Neuronal stem cell (in vitro differentiated cells): ENCODE measurements around the gene CDC42BPA.
"Not testable (repeated sequence)": the region's sequence is repeated elsewhere in the genome, so short reads cannot be mapped to it uniquely, and the experiment has no call there.

Experiments used
- DNase-seq: peaks from one replicate; pipeline ENCODE4 v3.0.0-alpha.2; 2013; ENCODE audit warnings: low spot score
- H2AFZ ChIP-seq: one replicate; pipeline ENCODE4 v1.6.1; 2013; ENCODE audit warnings: mild to moderate bottlenecking, low read length, inconsistent platforms
- H2AK5ac ChIP-seq: 2 replicates; pipeline ENCODE4 v1.6.1; 2013; ENCODE audit warnings: low read depth, mild to moderate bottlenecking, inconsistent platforms, low read length, moderate library complexity, mixed read lengths
- H2BK120ac ChIP-seq: 2 replicates; pipeline ENCODE4 v1.6.1; 2013; ENCODE audit warnings: low read depth, mild to moderate bottlenecking, inconsistent platforms, low read length, moderate library complexity, mixed read lengths
- H2BK12ac ChIP-seq: one replicate; pipeline ENCODE4 v1.6.1; 2013; ENCODE audit warnings: low read length, inconsistent platforms
- H2BK15ac ChIP-seq: 2 replicates; pipeline ENCODE4 v1.6.1; 2013; ENCODE audit warnings: mild to moderate bottlenecking, low read length, inconsistent platforms, mixed read lengths
- H2BK5ac ChIP-seq: one replicate; pipeline ENCODE4 v1.6.1; 2013; ENCODE audit warnings: inconsistent platforms, mild to moderate bottlenecking, low read length, moderate library complexity
- H3K14ac ChIP-seq: one replicate; pipeline ENCODE4 v1.6.1; 2013; ENCODE audit warnings: low read length, inconsistent platforms
- H3K18ac ChIP-seq: 2 replicates; pipeline ENCODE4 v1.6.1; 2013; ENCODE audit warnings: low read length, inconsistent platforms
- H3K23ac ChIP-seq: 2 replicates; pipeline ENCODE4 v1.6.1; 2013; ENCODE audit warnings: low read depth, mild to moderate bottlenecking, mixed read lengths, low read length, inconsistent platforms; ENCODE audit not compliant: poor library complexity
- H3K27ac ChIP-seq: replicated peaks from 3 replicates; pipeline ENCODE4 v1.5.1; 2013; ENCODE audit warnings: low read length, inconsistent platforms
- H3K27me3 ChIP-seq, 3 experiments: 2 replicates each; pipeline ENCODE4 v1.6.1; 2013; ENCODE audit warnings: low read length in 3 of 3, mild to moderate bottlenecking in 2 of 3, inconsistent platforms in 1 of 3, low read depth in 1 of 3, mixed read lengths in 1 of 3, moderate library complexity in 1 of 3; ENCODE audit not compliant: control insufficient read depth in 3 of 3, insufficient read depth in 3 of 3
- H3K36me3 ChIP-seq, 2 donors: replicated peaks in 1 of 2; 2 replicates each; pipeline ENCODE4 v1.6.1; 2013; ENCODE audit warnings: low read length in 2 of 2; ENCODE audit not compliant: control insufficient read depth in 2 of 2, insufficient read depth in 2 of 2
- H3K4ac ChIP-seq: 2 replicates; pipeline ENCODE4 v1.6.1; 2013; ENCODE audit warnings: inconsistent platforms, mild to moderate bottlenecking, low read length, moderate library complexity
- H3K4me1 ChIP-seq, 2 donors: 1 replicate in 1 of 2; 2 replicates in 1 of 2; pipeline ENCODE4 v1.6.1; 2013; ENCODE audit warnings: low read length in 2 of 2, low read depth in 1 of 2; ENCODE audit not compliant: control insufficient read depth in 2 of 2, insufficient read depth in 1 of 2
- H3K4me2 ChIP-seq: one replicate; pipeline ENCODE4 v1.6.1; 2013; ENCODE audit warnings: mild to moderate bottlenecking, low read length, inconsistent platforms; ENCODE audit not compliant: insufficient read depth, poor library complexity, severe bottlenecking
- H3K4me3 ChIP-seq, 2 donors: 2 replicates each; pipeline ENCODE4 v1.5.1; 2013; ENCODE audit warnings: low read length in 2 of 2, mild to moderate bottlenecking in 2 of 2, inconsistent platforms in 1 of 2, moderate library complexity in 1 of 2
- H3K79me1 ChIP-seq: one replicate; pipeline ENCODE4 v1.6.1; 2013; ENCODE audit warnings: low read depth, mild to moderate bottlenecking, inconsistent platforms, low read length, moderate library complexity
- H3K9ac ChIP-seq: one replicate; pipeline ENCODE4 v1.6.1; 2013; ENCODE audit warnings: mild to moderate bottlenecking, low read depth, low read length, inconsistent platforms; ENCODE audit not compliant: poor library complexity
- H3K9me3 ChIP-seq, 2 donors: replicated peaks in 1 of 2; 2 replicates each; pipeline versions ENCODE3 to v1.6.1; 2013; ENCODE audit warnings: low read length in 2 of 2, mild to moderate bottlenecking in 2 of 2, inconsistent platforms in 1 of 2, low read depth in 1 of 2, mixed read lengths in 1 of 2, moderate library complexity in 1 of 2; ENCODE audit not compliant: control insufficient read depth in 2 of 2, insufficient read depth in 1 of 2
- H4K8ac ChIP-seq: one replicate; pipeline ENCODE4 v1.6.1; 2013; ENCODE audit warnings: low read depth, mild to moderate bottlenecking, inconsistent platforms, low read length, moderate library complexity
- H4K91ac ChIP-seq: one replicate; pipeline ENCODE4 v1.6.1; 2013; ENCODE audit warnings: low read length, low read depth, mild to moderate bottlenecking, inconsistent platforms; ENCODE audit not compliant: poor library complexity
- WGBS, 2 donors: extraction: QIAGEN DNeasy Blood & Tissue Kit; methylation state at CpG; one replicate each; pipeline ENCODE4 v1.1.7; 2013; ENCODE audit warnings: missing lambda C conversion rate in 2 of 2, mixed read lengths in 1 of 2; ENCODE audit not compliant: insufficient read length in 2 of 2, insufficient replicate concordance in 1 of 2; ENCODE audit errors: extremely low coverage in 2 of 2; 5-methylcytosine and 5-hydroxymethylcytosine counted together

CDC42BPA gene

GRCh38 chr1:227234998-227235405 is 83.3 kb downstream of the CDC42BPA start:
- no peak overlapping the region for H3K27ac ChIP-seq
- H2BK5ac ChIP-seq, result no peak overlapping the region
- no peaks in the 10 kb centered on the region for H3K36me3 ChIP-seq
- H3K27me3 ChIP-seq, result no peaks in the 10 kb centered on the region
- no peaks in the 10 kb centered on the region for H3K4me1 ChIP-seq
- H3K14ac ChIP-seq, result no peak overlapping the region
- no peaks in the 10 kb centered on the region for H3K79me1 ChIP-seq
- H3K9ac ChIP-seq, result no peak overlapping the region
- H2BK12ac ChIP-seq, result no peak overlapping the region
- no CpG with 5 or more reads among the region's 1 CpG for WGBS, 2 donors
- no peak overlapping the region for H2AFZ ChIP-seq
- H2AK5ac ChIP-seq, result no peak overlapping the region
- no peak overlapping the region for H3K4me2 ChIP-seq
- H3K9me3 ChIP-seq, result peaks cover 0 to 3% of the 10 kb centered on the region in 2 donors
- no peak overlapping the region for H4K91ac ChIP-seq
- no peak overlapping the region for H3K4me3 ChIP-seq
- no peak overlapping the region for H4K8ac ChIP-seq
- no peak overlapping the region for H2BK120ac ChIP-seq
- no peak overlapping the region for H2BK15ac ChIP-seq
- no peak overlapping the region for H3K23ac ChIP-seq
- no peak overlapping the region for H3K4ac ChIP-seq
- no peak for DNase-seq
- no peak overlapping the region for H3K18ac ChIP-seq

- H3K27ac ChIP-seq, H3K4me1 ChIP-seq, H2BK5ac ChIP-seq, H3K23ac ChIP-seq, H3K9ac ChIP-seq, H2BK12ac ChIP-seq, H2BK120ac ChIP-seq, H3K27me3 ChIP-seq, H3K4me2 ChIP-seq, H3K9me3 ChIP-seq, H2AFZ ChIP-seq, H2AK5ac ChIP-seq, H3K14ac ChIP-seq, H3K4ac ChIP-seq, DNase-seq, H3K79me1 ChIP-seq, H3K18ac ChIP-seq, H3K36me3 ChIP-seq, H2BK15ac ChIP-seq, H4K8ac ChIP-seq, H3K4me3 ChIP-seq, H4K91ac ChIP-seq: not testable (repeated sequence)
- WGBS, 2 donors, result no CpG with 5 or more reads among the region's 7 CpGs
Measured at GRCh38 chr1:227231128-227231527, 87.2 kb downstream of the CDC42BPA start.

- no peaks in the 10 kb centered on the region for H3K27me3 ChIP-seq
- no peak overlapping the region for H4K91ac ChIP-seq
- no peak overlapping the region for H2AFZ ChIP-seq
- no peak overlapping the region for H2BK15ac ChIP-seq
- no peak for DNase-seq
- no peak overlapping the region for H3K18ac ChIP-seq
- H3K79me1 ChIP-seq, result no peaks in the 10 kb centered on the region
- no peaks in the 10 kb centered on the region for H3K36me3 ChIP-seq
- H3K9me3 ChIP-seq, result no peaks in the 10 kb centered on the region
- H2BK12ac ChIP-seq, result no peak overlapping the region
- no peak overlapping the region for H2BK5ac ChIP-seq
- no peak overlapping the region for H3K9ac ChIP-seq
- no peak overlapping the region for H3K4me3 ChIP-seq
- H2AK5ac ChIP-seq, result no peak overlapping the region
- no peak overlapping the region for H3K27ac ChIP-seq
- H2BK120ac ChIP-seq, result no peak overlapping the region
- no CpG with 5 or more reads among the region's 3 CpGs for WGBS, 2 donors
- H3K23ac ChIP-seq, result no peak overlapping the region
- no peak overlapping the region for H3K4me2 ChIP-seq
- H4K8ac ChIP-seq, result no peak overlapping the region
- no peak overlapping the region for H3K4ac ChIP-seq
- no peaks in the 10 kb centered on the region for H3K4me1 ChIP-seq
- no peak overlapping the region for H3K14ac ChIP-seq
Measured at GRCh38 chr1:227228201-227228600, 90.1 kb downstream of the CDC42BPA start.

DNA sequence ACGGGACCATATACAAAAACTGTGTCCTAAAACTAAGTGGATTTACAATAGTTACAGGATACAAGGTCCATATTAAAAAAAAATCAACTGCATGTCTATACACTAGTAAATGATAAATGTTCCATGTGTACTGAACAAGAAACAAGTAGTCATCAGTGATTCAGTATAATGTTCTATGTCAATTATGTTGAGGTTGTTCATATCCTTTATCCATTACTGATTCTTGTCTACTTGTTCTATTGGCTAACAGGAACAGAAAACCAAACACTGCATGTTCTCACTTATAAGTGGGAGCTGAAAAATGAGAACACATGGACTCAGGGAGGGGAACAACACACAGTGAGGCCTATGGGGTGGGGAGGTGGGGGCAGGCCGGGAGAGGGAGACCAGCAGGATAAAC is 90.5 kb downstream of the CDC42BPA start:
- H2BK12ac ChIP-seq, result no peak overlapping the region
- no peak overlapping the region for H3K18ac ChIP-seq
- no peaks in the 10 kb centered on the region for H3K36me3 ChIP-seq
- H2AFZ ChIP-seq, result no peak overlapping the region
- H2BK5ac ChIP-seq, result no peak overlapping the region
- no peak for DNase-seq
- H3K9ac ChIP-seq, result no peak overlapping the region
- WGBS, 2 donors, result no CpG with 5 or more reads among the region's 2 CpGs
- no peaks in the 10 kb centered on the region for H3K79me1 ChIP-seq
- no peak overlapping the region for H3K4ac ChIP-seq
- no peak overlapping the region for H3K27ac ChIP-seq
- H3K4me2 ChIP-seq, result no peak overlapping the region
- no peaks in the 10 kb centered on the region for H3K27me3 ChIP-seq
- no peak overlapping the region for H2BK15ac ChIP-seq
- no peak overlapping the region for H2AK5ac ChIP-seq
- H3K9me3 ChIP-seq, result no peaks in the 10 kb centered on the region
- H3K23ac ChIP-seq, result no peak overlapping the region
- no peaks in the 10 kb centered on the region for H3K4me1 ChIP-seq
- H3K4me3 ChIP-seq, result no peak overlapping the region
- H4K8ac ChIP-seq, result no peak overlapping the region
- H3K14ac ChIP-seq, result no peak overlapping the region
- H4K91ac ChIP-seq, result no peak overlapping the region
- H2BK120ac ChIP-seq, result no peak overlapping the region
